HG02678 (cell line): ENCODE measurements around the gene PRDM16.

ENCODE experiments used
- ATAC-seq: cut with Tn5 transposase; IDR thresholded peaks from one replicate; pipeline ENCODE4 v1.9.1; 2021; ENCODE audit warnings: mild to moderate bottlenecking, moderate library complexity; ENCODE audit not compliant: unreplicated experiment

The PRDM16 gene

DNA sequence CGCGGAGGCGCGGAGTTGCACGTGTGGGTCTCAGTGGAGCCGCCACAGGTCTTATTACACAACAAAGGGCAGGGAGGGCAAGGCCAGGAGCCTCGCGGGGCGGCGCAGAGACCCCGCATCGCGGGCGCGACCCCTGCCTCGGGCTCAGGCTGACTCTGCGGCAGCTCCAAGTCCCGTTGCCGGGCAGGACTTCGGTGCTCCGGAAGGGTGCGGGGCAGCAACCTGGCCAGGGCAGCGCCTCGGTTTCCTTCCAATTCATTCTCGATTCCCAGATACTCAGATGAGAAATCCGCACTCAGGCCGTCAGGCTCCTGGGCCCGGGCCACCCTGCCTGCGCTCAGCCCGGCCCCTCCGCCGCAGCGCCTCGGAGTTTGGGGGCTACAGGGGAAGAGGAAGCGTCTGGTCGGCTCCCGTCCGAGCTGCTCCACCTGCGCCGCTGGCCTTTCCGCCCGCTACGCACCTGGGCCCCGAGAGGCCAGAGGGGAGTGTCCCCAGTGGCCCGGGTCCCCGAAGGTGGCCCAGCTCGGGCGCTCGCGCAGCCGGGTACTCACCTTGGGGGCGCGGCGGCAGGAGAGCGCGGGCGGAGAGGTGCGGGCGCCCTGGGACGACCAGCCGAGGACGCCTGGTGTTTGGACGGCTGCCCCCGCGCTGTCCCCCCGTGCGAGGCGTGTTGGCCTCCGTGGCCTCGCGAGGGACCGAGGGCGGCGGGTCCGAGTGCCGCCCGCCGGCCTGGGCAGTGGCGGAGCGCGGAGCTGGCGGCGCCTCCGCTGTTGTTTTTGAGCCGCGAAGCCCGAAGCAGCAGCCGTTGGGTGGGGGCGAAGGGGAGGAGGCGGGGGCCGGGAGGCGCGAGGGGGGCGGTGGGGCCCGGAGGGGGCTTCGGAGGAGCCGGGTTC is 1.1 kb upstream of the PRDM16 start:
- no peak for ATAC-seq

DNA sequence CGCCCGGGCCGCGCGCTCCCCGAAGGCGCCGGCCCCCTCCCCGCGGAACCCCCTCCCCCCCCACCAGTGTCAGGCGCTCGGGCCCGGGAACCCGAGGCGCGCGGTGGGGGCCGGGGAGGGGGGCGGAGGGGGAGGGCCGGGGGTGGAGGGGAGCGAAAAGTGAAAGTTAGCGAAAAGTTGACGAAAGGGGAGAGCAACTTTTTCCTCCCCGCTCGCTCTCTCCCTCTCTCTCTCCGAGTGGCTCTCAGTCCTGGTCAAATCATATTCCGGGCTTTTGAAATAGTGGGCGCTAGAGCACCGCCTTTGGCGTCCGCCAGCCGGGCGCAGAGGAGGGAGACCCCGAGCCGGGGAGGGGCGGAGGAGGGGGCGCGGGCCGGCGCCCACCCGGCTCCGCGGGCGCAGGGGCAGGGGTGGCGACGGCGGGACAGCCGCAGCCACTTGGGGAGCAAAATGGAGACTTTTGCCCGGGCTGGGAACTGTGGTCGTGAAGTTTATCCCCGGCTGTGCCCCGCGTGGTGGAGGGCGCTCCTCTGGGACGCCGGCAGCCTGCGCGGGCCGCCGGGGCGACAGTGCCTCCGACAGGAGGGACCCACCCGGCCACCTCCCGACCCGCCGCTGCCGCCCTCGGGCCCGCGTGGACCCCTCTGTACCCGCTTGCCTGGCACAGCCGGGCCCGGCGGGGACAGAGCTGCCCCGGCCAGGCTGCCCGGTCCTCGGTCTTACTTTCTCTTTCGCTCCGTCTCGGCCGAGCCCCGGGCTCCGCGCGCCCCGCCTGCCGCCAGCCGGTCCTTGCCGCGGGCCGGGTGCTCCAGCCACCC is 697 bp downstream of the PRDM16 start:
- ATAC-seq = no peak

GRCh38 chr1:3070309-3070643 is 1.3 kb downstream of the PRDM16 start:
- ATAC-seq = no peak

DNA sequence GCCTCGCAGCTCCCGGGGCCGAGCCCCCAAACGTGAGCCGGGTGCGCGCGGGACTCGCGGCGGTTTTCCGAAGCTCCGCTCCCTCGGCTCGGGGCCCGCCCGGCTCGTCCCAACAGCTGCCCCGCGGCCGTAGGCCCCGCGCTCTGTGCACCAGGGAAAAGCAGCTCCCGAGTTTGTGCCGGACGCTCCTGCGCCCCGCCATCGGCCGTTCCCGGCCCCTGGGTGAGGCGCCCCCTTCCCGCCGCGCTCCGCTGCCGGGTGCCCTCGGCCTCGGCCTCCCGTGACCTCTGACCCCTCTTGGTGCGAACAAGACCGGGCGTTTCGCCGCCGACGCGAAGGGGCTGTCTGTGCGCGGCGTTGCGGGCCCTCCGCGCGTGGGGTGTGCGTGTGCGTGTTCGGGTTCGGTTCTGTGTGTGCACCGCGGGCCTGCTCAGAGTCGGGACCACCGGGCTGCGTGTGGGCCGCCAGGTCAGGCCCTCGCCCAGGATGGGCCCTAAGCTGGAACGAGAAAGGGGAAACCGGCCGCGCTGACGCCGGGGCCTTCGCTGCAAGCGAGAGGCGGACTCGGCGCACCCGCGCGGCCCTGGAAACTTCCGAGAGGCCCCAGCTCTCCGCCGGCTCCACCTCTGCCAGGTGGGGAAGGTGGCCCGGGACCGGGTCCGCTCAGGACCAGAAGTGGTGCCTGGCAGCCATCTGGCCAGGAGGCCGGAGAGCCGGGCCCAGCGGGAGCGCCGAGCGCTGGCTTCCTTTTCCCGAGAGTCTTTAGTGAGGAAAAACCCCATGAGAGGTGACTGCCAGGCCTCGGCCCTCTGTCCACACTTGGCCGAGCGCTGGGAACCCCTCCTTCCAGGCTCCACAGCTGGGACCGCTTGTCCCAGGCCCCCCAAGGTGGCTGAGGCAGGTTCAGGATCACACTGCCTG is 1.9 kb downstream of the PRDM16 start:
- no peak for ATAC-seq

- no peak for ATAC-seq
Measured at GRCh38 chr1:3071565-3072390, 2.8 kb downstream of the PRDM16 start.

GRCh38 chr1:3072391-3073185 is 3.6 kb downstream of the PRDM16 start:
- no peak for ATAC-seq

DNA sequence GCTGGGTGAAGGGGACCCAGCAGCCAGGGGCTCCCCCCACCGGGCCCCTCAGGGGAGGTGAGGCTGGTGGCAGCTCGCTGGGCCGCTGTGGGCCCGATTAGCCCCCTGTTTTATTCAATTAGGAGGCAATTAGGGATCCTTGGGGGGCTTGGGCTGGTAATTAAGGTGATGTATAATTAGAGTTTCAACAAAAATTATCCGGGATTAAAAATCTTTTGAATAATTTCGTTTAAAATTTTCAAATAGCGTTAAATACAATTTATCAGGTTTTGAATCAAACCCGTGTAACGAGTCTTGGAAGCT is 4.1 kb downstream of the PRDM16 start:
- no peak for ATAC-seq

GRCh38 chr1:3073489-3074296 is 4.7 kb downstream of the PRDM16 start:
- no peak for ATAC-seq

DNA sequence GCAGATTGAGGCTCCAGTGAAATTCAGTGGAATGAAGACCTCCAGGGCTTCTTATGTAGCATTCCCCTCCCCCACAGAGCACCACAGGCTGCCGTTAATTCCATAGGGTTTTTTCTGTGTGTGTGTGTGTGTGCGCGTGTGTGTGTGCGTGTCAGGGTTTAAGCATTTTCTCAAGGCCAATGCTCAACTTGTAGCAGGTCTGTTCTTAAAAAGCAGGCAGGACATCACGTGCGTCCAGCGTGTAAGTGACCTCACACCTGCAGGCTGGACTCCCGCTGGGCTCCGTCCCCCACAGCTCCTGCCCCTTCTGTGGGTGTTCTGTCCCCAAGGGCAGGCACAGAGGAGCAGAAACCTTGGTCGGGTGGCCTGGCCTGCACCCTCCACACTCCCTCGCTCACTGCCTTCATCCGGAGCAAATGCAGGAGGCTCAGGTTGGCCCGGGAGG is 5.3 kb downstream of the PRDM16 start:
- ATAC-seq = no peak

- ATAC-seq = no peak
Measured at GRCh38 chr1:3074800-3075199, 5.8 kb downstream of the PRDM16 start.

DNA sequence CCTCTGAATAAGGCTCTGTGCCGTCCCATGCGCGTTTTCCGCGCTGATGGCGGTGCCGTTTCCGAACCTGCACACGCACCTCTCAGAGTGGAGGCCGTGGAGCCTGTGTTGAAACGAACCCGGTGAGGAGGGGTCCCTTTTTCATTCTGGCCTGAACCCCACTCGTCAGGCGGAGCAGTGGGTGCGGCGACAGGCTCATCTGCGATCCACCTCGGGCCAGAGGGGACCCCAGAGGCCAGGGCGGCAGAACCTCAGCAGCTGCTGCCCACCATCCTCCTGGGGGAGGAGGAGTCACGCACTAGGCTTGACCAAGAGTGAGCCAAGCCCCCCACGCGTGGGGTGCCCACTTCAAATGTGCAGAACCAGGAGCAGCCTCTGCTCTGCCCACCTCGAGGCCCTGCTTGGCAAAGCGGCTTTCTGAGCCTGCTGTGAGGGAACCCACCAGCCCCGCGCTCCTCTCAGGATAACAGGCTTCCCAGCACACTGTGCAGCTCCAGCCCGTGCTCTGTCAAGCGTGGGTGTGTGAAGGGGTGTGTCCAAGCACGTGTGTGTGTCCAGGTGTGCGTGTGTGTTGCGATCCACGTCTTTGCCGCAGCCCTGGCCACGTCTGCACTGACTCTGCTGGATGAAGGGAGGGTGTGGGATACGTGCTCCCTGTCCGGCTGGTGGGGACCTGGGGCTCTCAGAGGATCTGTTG is 6.8 kb downstream of the PRDM16 start:
- ATAC-seq = no peak

GRCh38 chr1:3076363-3076740 is 7.3 kb downstream of the PRDM16 start:
- ATAC-seq = no peak

GRCh38 chr1:3077081-3077480 is 8.1 kb downstream of the PRDM16 start:
- ATAC-seq = no peak

- no peak for ATAC-seq
Measured at GRCh38 chr1:3077561-3077960, 8.6 kb downstream of the PRDM16 start.

- ATAC-seq = no peak
Measured at GRCh38 chr1:3078430-3078861, 9.4 kb downstream of the PRDM16 start.

DNA sequence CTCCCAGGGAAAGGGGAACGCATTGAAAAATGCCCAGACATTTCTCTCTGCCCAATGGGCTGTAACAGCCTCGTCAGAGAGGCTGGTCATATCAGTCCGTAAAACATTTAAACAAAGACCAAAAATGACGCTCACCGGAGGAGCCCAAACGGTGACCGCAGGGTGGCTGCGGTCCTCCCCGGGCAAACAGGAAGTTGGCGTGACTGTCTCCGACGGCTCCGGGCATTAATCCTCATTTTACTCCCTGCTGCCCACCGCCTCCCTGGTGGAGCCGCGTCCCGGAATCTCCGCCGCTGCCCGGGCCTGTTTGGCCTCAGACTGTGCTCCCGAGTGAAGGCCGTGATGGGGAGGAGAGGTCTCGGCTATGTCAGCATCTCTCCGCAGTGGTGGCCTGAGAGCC is 9.9 kb downstream of the PRDM16 start:
- no peak for ATAC-seq

- ATAC-seq = no peak
Measured at GRCh38 chr1:3079381-3080052, 10.5 kb downstream of the PRDM16 start.
